NB4 (cell line): ENCODE measurements around the gene FAM120A.

Experiments
- MYC ChIP-seq: IDR thresholded peaks from 2 replicates; pipeline ENCODE4 v1.6.1; 2011; ENCODE audit warnings: low read depth, low read length
- POLR2A ChIP-seq: IDR thresholded peaks from 2 replicates; pipeline ENCODE4 v1.6.1; 2011; ENCODE audit warnings: mild to moderate bottlenecking; ENCODE audit not compliant: insufficient read length; ENCODE audit errors: extremely low read depth
- TF ChIP-seq, protein P1 (sequence below): IDR thresholded peaks from one replicate; pipeline ENCODE4 v1.5.1; 2012; ENCODE audit warnings: low read depth, low read length
- TF ChIP-seq, protein P2 (sequence below): IDR thresholded peaks from 2 replicates; pipeline ENCODE4 v1.6.1; 2011; ENCODE audit warnings: low read depth, low read length

DNA sequence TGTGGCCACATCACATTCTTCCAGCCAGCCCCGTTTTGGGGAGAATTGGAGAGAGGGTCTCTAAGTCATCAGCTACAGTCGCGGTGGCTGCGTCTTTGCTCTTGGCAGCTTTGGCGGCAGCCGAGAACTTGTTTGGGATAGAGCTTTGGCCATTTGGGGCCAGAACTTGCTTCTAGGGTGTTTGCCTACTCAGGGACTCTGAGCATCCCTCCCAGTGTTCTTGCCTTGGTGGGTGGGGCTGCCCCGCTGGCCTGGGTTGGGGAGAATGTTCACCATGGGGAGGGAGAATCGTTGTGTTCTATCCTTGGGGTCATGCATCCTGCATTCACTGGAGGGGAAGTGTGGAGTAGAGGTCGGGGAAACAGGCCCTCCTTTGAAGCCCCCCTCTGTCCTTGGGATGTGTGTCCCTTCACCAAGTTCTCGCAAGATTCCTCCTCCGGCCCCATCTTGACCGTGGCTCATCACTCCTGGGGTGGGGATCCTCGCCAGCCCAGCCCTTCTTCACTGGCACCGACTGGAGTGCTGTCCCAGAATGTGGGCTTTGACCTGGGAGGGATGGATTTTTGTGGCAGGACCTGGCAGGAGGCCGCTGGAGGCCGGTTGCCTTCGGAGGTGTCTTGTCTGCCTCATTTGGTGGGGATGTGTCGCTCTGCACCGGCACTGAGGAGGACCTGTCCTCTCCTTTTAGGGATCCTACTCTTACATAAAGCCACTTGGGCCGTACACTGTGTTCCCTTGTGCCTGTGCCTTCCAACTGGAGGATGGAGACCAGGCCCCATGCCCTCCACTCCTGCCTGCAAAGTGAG, 128.4 kb downstream of the FAM120A start:
- TF ChIP-seq, protein P1, sequence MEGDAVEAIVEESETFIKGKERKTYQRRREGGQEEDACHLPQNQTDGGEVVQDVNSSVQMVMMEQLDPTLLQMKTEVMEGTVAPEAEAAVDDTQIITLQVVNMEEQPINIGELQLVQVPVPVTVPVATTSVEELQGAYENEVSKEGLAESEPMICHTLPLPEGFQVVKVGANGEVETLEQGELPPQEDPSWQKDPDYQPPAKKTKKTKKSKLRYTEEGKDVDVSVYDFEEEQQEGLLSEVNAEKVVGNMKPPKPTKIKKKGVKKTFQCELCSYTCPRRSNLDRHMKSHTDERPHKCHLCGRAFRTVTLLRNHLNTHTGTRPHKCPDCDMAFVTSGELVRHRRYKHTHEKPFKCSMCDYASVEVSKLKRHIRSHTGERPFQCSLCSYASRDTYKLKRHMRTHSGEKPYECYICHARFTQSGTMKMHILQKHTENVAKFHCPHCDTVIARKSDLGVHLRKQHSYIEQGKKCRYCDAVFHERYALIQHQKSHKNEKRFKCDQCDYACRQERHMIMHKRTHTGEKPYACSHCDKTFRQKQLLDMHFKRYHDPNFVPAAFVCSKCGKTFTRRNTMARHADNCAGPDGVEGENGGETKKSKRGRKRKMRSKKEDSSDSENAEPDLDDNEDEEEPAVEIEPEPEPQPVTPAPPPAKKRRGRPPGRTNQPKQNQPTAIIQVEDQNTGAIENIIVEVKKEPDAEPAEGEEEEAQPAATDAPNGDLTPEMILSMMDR = no peak
- TF ChIP-seq, protein P2, sequence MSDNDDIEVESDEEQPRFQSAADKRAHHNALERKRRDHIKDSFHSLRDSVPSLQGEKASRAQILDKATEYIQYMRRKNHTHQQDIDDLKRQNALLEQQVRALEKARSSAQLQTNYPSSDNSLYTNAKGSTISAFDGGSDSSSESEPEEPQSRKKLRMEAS = no peak
- TF ChIP-seq POLR2A (no peak), MYC (no peak)
